Stimulated activated naive CD8-positive, alpha-beta T cell treated with anti-CD3 and anti-CD28 coated beads, Interleukin-15, amount 100 ng/mL, for 72 hours (primary cell): ENCODE data around the gene IDS.
"Not testable (repeated sequence)": the region's sequence is repeated elsewhere in the genome, so short reads cannot be mapped to it uniquely, and the experiment has no call there.

Experiments used
- ATAC-seq: fragments of 150-1000 bp; cut with Tn5 transposase; 2 replicates; pipeline ENCODE4 v1.10.0; 2021; ENCODE audit warnings: mild to moderate bottlenecking, moderate library complexity
- DNase-seq, 2 donors: peaks; one replicate each; pipeline ENCODE4 v3.0.0; 2021 to 2022
- H3K27ac Mint-ChIP-seq, 2 donors: one replicate each; pipeline ENCODE4 v1.8.0; 2022; ENCODE audit warnings: mild to moderate bottlenecking in 2 of 2, mixed read lengths in 2 of 2, moderate library complexity in 2 of 2
- H3K27me3 Mint-ChIP-seq: one replicate; pipeline ENCODE4 v1.8.0; 2022; ENCODE audit warnings: mixed read lengths
- H3K4me1 Mint-ChIP-seq: one replicate; pipeline ENCODE4 v1.8.0; 2022; ENCODE audit warnings: mild to moderate bottlenecking, mixed read lengths
- H3K4me3 Mint-ChIP-seq, 2 donors: one replicate each; pipeline ENCODE4 v1.8.0; 2022; ENCODE audit warnings: mild to moderate bottlenecking in 2 of 2, mixed read lengths in 2 of 2, moderate library complexity in 1 of 2
- H3K9me3 Mint-ChIP-seq, 2 donors: one replicate each; pipeline ENCODE4 v1.8.0; 2022; ENCODE audit warnings: mixed read lengths in 2 of 2

The IDS gene

GRCh38 chrX:149494844-149495565, 10.1 kb downstream of the IDS start:
- peaks cover 3% of the 10 kb centered on the region for H3K4me1 Mint-ChIP-seq
- no peaks in the 10 kb centered on the region for H3K27me3 Mint-ChIP-seq
- H3K4me3 Mint-ChIP-seq, result no peak overlapping the region
- H3K9me3 Mint-ChIP-seq, result no peaks in the 10 kb centered on the region
- DNase-seq, result no peak
- H3K27ac Mint-ChIP-seq, result no peak overlapping the region
- ATAC-seq, result no peak

DNA sequence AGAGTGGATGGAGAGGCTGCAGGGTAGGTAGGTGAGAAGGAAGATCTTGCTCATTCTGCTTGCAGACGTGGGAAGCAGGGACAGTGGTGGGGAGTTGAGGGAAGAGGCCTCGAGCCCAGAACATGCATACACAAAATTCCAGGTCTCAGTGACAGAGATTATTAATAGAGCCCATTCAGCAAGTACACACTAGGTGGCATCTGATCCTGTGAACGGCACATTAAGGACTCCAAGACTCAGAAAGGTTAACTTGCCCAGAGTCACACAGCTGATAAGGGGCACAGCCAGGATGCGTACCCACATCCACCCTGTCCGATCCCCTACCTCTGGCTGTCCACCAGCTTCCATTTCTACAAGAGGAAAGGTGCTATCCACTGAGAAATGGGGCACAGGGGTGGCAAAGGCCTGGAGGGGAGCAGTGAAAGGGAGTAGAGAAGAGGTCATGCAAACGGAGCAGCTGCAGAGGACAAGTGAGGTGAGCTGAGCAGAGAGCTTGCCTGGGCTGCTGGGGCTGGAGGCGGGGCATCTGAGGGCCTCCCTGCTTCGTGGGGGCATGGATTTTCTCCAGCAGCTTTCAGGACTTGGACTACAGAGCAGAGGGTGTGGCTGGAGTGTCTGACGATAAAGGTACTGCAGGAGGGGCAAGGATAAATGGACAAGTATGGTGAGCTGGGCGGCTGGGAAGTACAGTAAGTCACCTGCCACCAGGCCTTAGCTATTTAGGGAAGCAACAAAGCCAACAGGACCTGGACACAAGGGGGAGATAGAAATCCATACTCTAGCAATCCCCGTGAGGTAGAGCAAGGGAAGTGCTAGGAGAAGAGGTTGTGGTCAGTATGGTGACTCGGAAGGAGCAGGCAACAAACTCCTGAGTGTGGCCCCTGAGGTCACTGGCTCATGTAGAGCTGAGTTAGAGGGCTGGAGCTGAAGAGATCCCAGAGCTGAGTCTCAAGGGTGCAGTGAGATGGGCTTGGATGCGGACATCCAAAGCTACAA, 11.2 kb downstream of the IDS start:
- Mint-ChIP-seq H3K9me3 (no peaks in the 10 kb centered on the region), H3K4me3 (no peak overlapping the region), H3K4me1 (no peaks in the 10 kb centered on the region), H3K27me3 (no peaks in the 10 kb centered on the region), H3K27ac (no peak overlapping the region)
- DNase-seq, result no peak
- ATAC-seq, result no peak

GRCh38 chrX:149491812-149492211, 13.3 kb downstream of the IDS start:
- Mint-ChIP-seq H3K4me1 (no peaks in the 10 kb centered on the region), H3K27ac (peak overlapping the region; percentile 19 to 65), H3K4me3 (no peak overlapping the region), H3K27me3 (no peaks in the 10 kb centered on the region), H3K9me3 (no peaks in the 10 kb centered on the region)
- ATAC-seq (no peak), DNase-seq (no peak)

GRCh38 chrX:149490100-149490499, 15.0 kb downstream of the IDS start:
- no peak for ATAC-seq
- Mint-ChIP-seq H3K4me1 (no peaks in the 10 kb centered on the region), H3K4me3 (no peak overlapping the region), H3K9me3 (no peaks in the 10 kb centered on the region), H3K27me3 (no peaks in the 10 kb centered on the region), H3K27ac (peak overlapping the region in 1 of 2 donors; percentile 2)
- no peak for DNase-seq

GRCh38 chrX:149488411-149489052, 16.6 kb downstream of the IDS start:
- not testable (repeated sequence) for H3K27ac Mint-ChIP-seq, H3K4me3 Mint-ChIP-seq, H3K4me1 Mint-ChIP-seq, DNase-seq, ATAC-seq, H3K27me3 Mint-ChIP-seq, H3K9me3 Mint-ChIP-seq

DNA sequence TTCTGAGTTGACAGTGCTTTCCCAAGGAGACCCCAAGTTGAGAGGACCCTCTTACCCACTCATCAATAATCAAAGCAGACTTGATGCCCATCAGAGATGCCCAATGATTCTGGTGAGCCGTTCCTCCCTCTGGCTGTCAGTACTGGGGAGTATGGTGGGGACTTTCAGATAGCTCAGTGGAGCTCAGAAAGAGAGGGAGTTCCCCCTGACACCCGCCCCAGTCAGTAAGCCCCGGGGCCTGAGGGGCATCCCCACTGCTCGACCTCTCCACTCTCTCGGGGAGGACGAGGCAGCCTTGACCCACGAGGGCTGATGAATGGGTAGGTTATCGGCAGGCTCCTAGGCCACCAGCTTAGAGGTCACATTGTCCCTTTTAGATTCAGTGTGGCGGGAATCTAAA, 17.1 kb downstream of the IDS start:
- DNase-seq, ATAC-seq: not testable (repeated sequence)

DNA sequence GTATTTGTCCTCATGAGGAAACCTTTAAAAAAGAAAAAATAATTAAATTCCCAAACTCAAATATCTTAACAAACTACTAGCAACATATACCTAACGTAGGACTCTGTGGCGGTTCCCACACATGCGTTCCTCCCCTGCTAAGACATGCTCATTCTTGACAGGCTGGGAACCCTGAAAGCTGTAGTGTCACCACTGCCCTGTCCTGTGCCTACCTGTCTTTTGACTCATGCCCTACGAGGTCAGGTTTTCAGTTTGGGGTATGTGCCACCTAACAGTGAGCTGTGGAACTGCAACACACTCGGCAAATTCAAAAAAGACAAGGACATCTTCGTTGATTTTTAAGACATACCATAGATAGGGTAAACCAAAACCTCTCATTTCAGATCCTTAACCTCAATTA, 17.8 kb downstream of the IDS start:
- no peaks in the 10 kb centered on the region for H3K4me1 Mint-ChIP-seq
- ATAC-seq (peak; percentile 90), DNase-seq (peak in 1 of 2 donors; percentile 24)
- H3K27me3 Mint-ChIP-seq, result no peaks in the 10 kb centered on the region
- H3K27ac Mint-ChIP-seq, result peak overlapping the region in 1 of 2 donors; percentile 42
- no peaks in the 10 kb centered on the region for H3K9me3 Mint-ChIP-seq
- no peak overlapping the region for H3K4me3 Mint-ChIP-seq

More for the DNA sequence above, 17.1 kb downstream of the IDS start:
- H3K4me1 Mint-ChIP-seq, H3K27ac Mint-ChIP-seq, H3K9me3 Mint-ChIP-seq, H3K27me3 Mint-ChIP-seq, H3K4me3 Mint-ChIP-seq: not testable (repeated sequence)

GRCh38 chrX:149476513-149476912, 28.6 kb downstream of the IDS start:
- no peaks in the 10 kb centered on the region for H3K9me3 Mint-ChIP-seq
- ATAC-seq, result no peak
- H3K4me3 Mint-ChIP-seq, result no peak overlapping the region
- H3K4me1 Mint-ChIP-seq, result no peaks in the 10 kb centered on the region
- H3K27ac Mint-ChIP-seq, result no peak overlapping the region
- no peaks in the 10 kb centered on the region for H3K27me3 Mint-ChIP-seq
- DNase-seq, result no peak

GRCh38 chrX:149473966-149474365, 31.1 kb downstream of the IDS start:
- no peak overlapping the region for H3K27ac Mint-ChIP-seq
- H3K4me1 Mint-ChIP-seq, result no peaks in the 10 kb centered on the region
- ATAC-seq, result no peak
- no peak for DNase-seq
- H3K4me3 Mint-ChIP-seq, result no peak overlapping the region
- no peaks in the 10 kb centered on the region for H3K27me3 Mint-ChIP-seq
- H3K9me3 Mint-ChIP-seq, result no peaks in the 10 kb centered on the region

DNA sequence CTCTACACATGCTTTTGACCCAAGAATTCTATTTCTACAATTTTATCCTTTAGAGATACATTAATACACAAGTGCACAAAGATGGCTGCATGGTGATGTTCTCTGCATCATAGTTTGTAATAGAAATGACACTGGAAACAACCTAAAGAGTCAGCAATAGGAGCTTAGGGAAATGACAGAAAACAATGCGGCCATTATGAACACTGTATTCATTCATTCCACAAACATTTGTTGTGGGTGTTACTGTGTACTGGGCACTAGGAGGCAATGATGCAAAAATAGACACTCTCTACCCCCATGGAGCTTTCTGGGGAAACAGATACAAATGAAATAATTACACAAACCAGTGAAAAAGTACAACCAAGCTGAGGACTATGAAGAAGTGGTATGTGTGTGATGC, 32.0 kb downstream of the IDS start:
- H3K27me3 Mint-ChIP-seq, result no peaks in the 10 kb centered on the region
- no peaks in the 10 kb centered on the region for H3K9me3 Mint-ChIP-seq
- no peak overlapping the region for H3K27ac Mint-ChIP-seq
- no peak for DNase-seq
- H3K4me1 Mint-ChIP-seq, result no peaks in the 10 kb centered on the region
- ATAC-seq, result no peak
- H3K4me3 Mint-ChIP-seq, result no peak overlapping the region

DNA sequence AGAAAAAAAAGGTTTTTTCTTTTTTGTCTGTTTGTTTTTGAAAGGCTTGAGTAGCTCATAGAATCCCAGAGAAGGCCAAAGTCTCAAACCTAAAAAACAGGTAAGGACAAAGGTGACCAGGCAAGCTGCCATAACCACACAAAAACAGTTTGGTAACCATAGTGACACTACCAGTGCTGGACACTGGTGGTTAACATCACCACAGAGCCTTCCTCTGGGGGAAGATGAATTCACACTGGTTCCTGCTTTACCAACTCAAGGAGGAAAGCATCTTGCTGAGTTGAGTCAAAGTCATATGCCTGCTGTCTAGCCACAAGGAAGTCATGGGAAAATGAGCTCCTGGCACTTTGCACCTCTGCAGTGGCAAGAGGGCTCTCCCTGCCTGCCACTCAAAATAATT, 32.5 kb downstream of the IDS start:
- Mint-ChIP-seq H3K27ac (no peak overlapping the region), H3K9me3 (no peaks in the 10 kb centered on the region), H3K4me1 (no peaks in the 10 kb centered on the region), H3K27me3 (no peaks in the 10 kb centered on the region), H3K4me3 (no peak overlapping the region)
- ATAC-seq (no peak), DNase-seq (no peak)

- Mint-ChIP-seq H3K9me3 (no peaks in the 10 kb centered on the region), H3K27me3 (no peaks in the 10 kb centered on the region), H3K27ac (no peak overlapping the region), H3K4me1 (no peaks in the 10 kb centered on the region), H3K4me3 (no peak overlapping the region)
- DNase-seq (no peak), ATAC-seq (no peak)
These were observed 33.7 kb downstream of the IDS start for GRCh38 chrX:149471397-149471796.

- peak; percentile 81 for ATAC-seq
- no peak overlapping the region for H3K27ac Mint-ChIP-seq
- no peaks in the 10 kb centered on the region for H3K4me1 Mint-ChIP-seq
- DNase-seq, result peak; percentile 53 to 63
- no peaks in the 10 kb centered on the region for H3K27me3 Mint-ChIP-seq
- no peak overlapping the region for H3K4me3 Mint-ChIP-seq
- H3K9me3 Mint-ChIP-seq, result no peaks in the 10 kb centered on the region
These were observed 34.2 kb downstream of the IDS start for GRCh38 chrX:149470955-149471354.

GRCh38 chrX:149469406-149469805, 35.7 kb downstream of the IDS start:
- Mint-ChIP-seq H3K4me3 (no peak overlapping the region), H3K4me1 (no peaks in the 10 kb centered on the region), H3K27me3 (no peaks in the 10 kb centered on the region), H3K9me3 (no peaks in the 10 kb centered on the region), H3K27ac (no peak overlapping the region)
- DNase-seq, result no peak
- no peak for ATAC-seq

GRCh38 chrX:149467920-149468319, 37.2 kb downstream of the IDS start:
- H3K27ac Mint-ChIP-seq, result no peak overlapping the region
- ATAC-seq, result no peak

DNA sequence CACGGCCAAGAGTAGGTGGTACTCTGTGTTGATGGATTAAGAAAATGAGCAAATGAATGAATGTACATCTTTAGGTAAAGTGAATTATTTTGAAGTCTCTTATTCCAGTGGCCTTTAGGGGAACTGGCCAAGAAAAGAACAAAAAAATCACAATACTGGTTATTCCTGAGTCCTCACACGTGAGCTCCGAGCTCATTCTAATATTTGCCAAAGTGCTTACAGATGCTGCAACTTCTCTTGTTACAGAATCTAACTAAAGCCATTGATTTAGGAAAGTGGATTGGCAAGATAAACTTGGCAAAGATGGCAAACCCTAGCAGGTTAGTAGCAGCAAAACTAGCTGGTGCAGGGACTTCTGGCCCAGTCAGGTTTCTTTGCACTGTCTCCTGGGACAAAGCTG, 37.6 kb downstream of the IDS start:
- no peaks in the 10 kb centered on the region for H3K9me3 Mint-ChIP-seq
- ATAC-seq, result no peak
- no peak overlapping the region for H3K4me3 Mint-ChIP-seq
- H3K27me3 Mint-ChIP-seq, result no peaks in the 10 kb centered on the region
- no peak for DNase-seq
- H3K4me1 Mint-ChIP-seq, result no peaks in the 10 kb centered on the region
- no peak overlapping the region for H3K27ac Mint-ChIP-seq

More at GRCh38 chrX:149467920-149468319, 37.2 kb downstream of the IDS start:
- Mint-ChIP-seq H3K9me3 (no peaks in the 10 kb centered on the region), H3K27me3 (no peaks in the 10 kb centered on the region), H3K4me3 (no peak overlapping the region), H3K4me1 (no peaks in the 10 kb centered on the region)
- no peak for DNase-seq
